IPS-NIHi7 (cell line): ENCODE measurements around the gene LAMA5.

Source experiments
- DNase-seq: peaks from one replicate; pipeline ENCODE4 v3.0.0; 2012; ENCODE audit warnings: mixed read lengths; ENCODE audit errors: extremely low spot score

The LAMA5 gene

GRCh38 chr20:62289898-62290297 is 77.2 kb downstream of the LAMA5 start:
- DNase-seq, result no peak

- DNase-seq, result no peak
Measured at GRCh38 chr20:62289131-62289530, 78.0 kb downstream of the LAMA5 start.

- DNase-seq, result no peak
Measured at GRCh38 chr20:62288535-62289105, 78.5 kb downstream of the LAMA5 start.

GRCh38 chr20:62287759-62288534 is 79.2 kb downstream of the LAMA5 start:
- no peak for DNase-seq

GRCh38 chr20:62287129-62287528 is 80.0 kb downstream of the LAMA5 start:
- DNase-seq, result no peak

GRCh38 chr20:62286493-62287064 is 80.5 kb downstream of the LAMA5 start:
- no peak for DNase-seq

- no peak for DNase-seq
Measured at GRCh38 chr20:62285722-62286121, 81.4 kb downstream of the LAMA5 start.

- DNase-seq, result no peak
Measured at GRCh38 chr20:62285151-62285550, 82.0 kb downstream of the LAMA5 start.

- DNase-seq, result no peak
Measured at GRCh38 chr20:62284448-62284847, 82.7 kb downstream of the LAMA5 start.

GRCh38 chr20:62282877-62283503 is 84.1 kb downstream of the LAMA5 start:
- DNase-seq, result no peak

GRCh38 chr20:62282103-62282502 is 85.0 kb downstream of the LAMA5 start:
- DNase-seq, result no peak

- no peak for DNase-seq
Measured at GRCh38 chr20:62281161-62281933, 85.8 kb downstream of the LAMA5 start.

GRCh38 chr20:62280303-62280702 is 86.8 kb downstream of the LAMA5 start:
- no peak for DNase-seq

GRCh38 chr20:62277253-62277652 is 89.9 kb downstream of the LAMA5 start:
- no peak for DNase-seq

GRCh38 chr20:62276439-62276838 is 90.7 kb downstream of the LAMA5 start:
- DNase-seq, result no peak

GRCh38 chr20:62275219-62275618 is 91.9 kb downstream of the LAMA5 start:
- no peak for DNase-seq

GRCh38 chr20:62274332-62274950 is 92.7 kb downstream of the LAMA5 start:
- no peak for DNase-seq

- DNase-seq, result no peak
Measured at GRCh38 chr20:62273416-62273815, 93.7 kb downstream of the LAMA5 start.

- DNase-seq, result no peak
Measured at GRCh38 chr20:62272200-62272599, 94.9 kb downstream of the LAMA5 start.

GRCh38 chr20:62269871-62270270 is 97.2 kb downstream of the LAMA5 start:
- DNase-seq, result no peak

GRCh38 chr20:62269378-62269777 is 97.7 kb downstream of the LAMA5 start:
- no peak for DNase-seq
